C4-2B (cell line): ENCODE data around the gene SPRED2.

Experiments used
- H3K27ac ChIP-seq: fragments of 450-650 bp; 2 replicates; pipeline ENCODE4 v1.5.1; 2017
- CTCF ChIP-seq: fragments of 450-650 bp; conservative IDR thresholded peaks from 2 replicates; pipeline ENCODE4 v1.5.1; 2017; ENCODE audit warnings: mild to moderate bottlenecking
- ZFX ChIP-seq: fragments of 450-650 bp; IDR thresholded peaks from 2 replicates; pipeline ENCODE4 v1.6.1; 2017

Gene SPRED2

DNA sequence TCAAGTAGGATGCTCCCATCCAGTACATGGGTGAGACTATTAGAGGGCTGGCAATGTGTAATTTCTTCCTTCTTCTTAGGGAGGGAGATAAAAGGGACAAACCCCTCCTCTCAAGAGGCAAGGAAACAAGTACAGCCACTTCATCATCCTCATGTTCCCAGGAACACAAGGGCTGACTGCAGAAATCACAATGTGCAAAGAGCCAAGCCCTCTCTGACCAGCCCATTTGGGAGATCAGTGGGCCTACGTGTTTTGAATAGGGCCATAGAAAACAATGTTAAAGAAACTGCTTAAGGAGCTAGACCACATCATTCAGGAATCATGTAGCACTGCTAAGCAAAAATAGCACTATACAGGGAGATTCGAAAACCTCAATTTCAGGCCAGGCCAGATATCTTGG is 107.3 kb downstream of the SPRED2 start:
- TF ChIP-seq CTCF (no peak), ZFX (no peak)
- no peak overlapping the region for H3K27ac ChIP-seq

GRCh38 chr2:65320946-65321345 is 111.5 kb downstream of the SPRED2 start:
- TF ChIP-seq ZFX: no peak
- no peak for TF ChIP-seq CTCF
- no peak overlapping the region for H3K27ac ChIP-seq

GRCh38 chr2:65320042-65320725 is 112.2 kb downstream of the SPRED2 start:
- TF ChIP-seq CTCF (no peak), ZFX (no peak)
- H3K27ac ChIP-seq: no peak overlapping the region

DNA sequence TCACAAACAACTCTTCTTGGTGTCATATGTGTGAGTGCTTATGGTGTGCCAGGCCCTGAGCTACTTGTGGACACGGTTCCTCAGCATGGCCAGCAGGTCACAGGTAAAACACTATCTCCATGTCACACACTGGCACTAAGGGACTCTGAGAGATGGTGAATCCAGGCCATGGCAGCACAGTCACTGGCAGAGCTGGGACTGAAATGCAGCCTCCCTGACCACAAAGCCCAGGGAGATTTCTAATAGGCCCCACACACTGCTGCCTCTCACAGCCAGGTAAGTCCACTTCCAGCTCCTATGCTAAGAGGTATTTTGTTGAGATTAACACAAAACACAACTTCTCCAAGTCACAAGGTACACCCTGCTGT is 112.7 kb downstream of the SPRED2 start:
- H3K27ac ChIP-seq: no peak overlapping the region
- TF ChIP-seq ZFX (no peak), CTCF (no peak)

- no peak overlapping the region for H3K27ac ChIP-seq
- TF ChIP-seq CTCF (no peak), ZFX (no peak)
Observed at GRCh38 chr2:65319072-65319673, 113.2 kb downstream of the SPRED2 start.

- no peak for TF ChIP-seq CTCF
- H3K27ac ChIP-seq: no peak overlapping the region; the same call in 1 of the 2 replicates
Observed at GRCh38 chr2:65317841-65318240, 114.6 kb downstream of the SPRED2 start.

DNA sequence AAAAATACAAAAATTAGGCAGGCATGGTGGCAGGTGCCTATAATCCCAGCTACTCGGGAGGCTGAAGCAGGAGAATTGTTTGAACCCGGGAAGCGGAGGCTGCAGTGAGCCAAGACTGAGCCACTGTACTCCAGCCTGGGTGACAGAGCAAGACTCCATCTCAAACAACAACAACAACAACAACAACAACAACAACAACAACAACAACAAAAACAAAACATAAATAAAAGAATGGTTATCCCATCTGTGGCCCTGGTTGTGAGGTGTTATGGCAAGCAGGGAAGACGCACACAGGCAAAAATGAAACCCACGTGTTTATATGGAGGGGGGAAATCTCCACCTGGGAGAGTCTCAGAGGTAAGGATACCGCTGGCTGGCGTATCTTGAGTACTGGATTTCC is 115.0 kb downstream of the SPRED2 start:
- H3K27ac ChIP-seq: peak overlapping the region; percentile 85

DNA sequence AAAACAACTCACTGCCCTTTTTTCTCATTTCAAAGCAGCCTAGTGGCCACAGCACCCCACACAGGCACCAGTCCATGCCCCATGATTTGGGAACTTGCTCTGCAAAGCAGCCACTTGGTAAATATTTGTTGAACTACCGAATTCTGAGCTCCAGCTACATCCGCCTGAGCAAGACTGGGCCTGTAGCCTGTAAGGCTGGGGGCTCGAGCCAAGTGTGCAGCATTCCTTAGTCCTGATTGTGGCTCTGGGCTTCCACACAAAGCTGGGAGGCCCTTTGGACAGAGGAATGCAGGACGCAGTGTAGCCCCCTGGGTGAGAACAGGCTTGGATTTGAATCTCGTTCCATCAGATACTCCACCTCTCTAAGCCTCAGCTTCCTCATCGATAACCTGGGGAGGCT is 116.3 kb downstream of the SPRED2 start:
- TF ChIP-seq ZFX (no peak), CTCF (no peak; the same call in 1 of the 2 replicates)
- H3K27ac ChIP-seq: peak overlapping the region; percentile 85
